ENCODE measurements around the gene RNF135. TPM values are rescaled to one million over a fixed set of nuclear protein-coding genes. Genes with fewer than 3 reads are reported as not detected.

RNF135 gene
- total and polyA plus RNA-seq, 7 experiments from 2014 or later: 2.0 to 18.7 (median 3.5) TPM

DNA sequence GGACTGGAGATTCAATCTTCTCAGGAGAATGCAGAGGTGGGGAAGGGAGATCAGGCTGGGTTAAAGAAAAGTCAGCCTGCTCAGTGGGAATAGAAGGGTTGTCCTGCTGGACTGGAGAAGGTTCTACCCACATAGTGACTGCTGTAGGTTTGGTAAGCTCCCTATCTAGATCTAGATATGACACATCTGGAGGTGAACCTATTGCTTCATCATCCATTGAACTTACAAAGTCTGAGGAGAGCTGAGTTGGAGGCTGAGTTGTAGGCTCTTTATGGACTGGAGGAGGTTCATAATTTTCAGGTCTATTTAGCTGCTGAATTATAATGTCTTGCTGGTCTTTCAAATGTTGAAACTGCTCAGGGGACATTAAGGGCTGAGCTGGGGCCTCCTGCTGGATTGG, 77.9 kb downstream of the RNF135 start:
- CTCF ChIA-PET: no interaction called here
- Mint-ChIP-seq H3K27ac (no peak overlapping the region), H3K4me1 (peaks cover 0 to 16% (median 11%) of the 10 kb centered on the region in 7 donors), H3K36me3 (peaks cover 0 to 16% (median 4%) of the 10 kb centered on the region in 5 donors), H3K9me3 (peaks cover 0 to 4% (median 0%) of the 10 kb centered on the region in 11 donors), H3K4me3 (no peak overlapping the region), H3K27me3 (peaks cover 0 to 3% (median 0%) of the 10 kb centered on the region in 5 donors)
- H3K27me3 ChIP-seq (ENCODE audit: control insufficient read depth in 2 of 2, insufficient read depth in 2 of 2, low read length in 2 of 2): no peaks in the 10 kb centered on the region
- DNase-seq: no peak
- H3K4me3 ChIP-seq (ENCODE audit: low read length): no peak overlapping the region
- H3K36me3 ChIP-seq (ENCODE audit: control insufficient read depth in 2 of 3, insufficient read depth in 3 of 3, low read length in 3 of 3): no peaks in the 10 kb centered on the region
- intact Hi-C loops (cut with micrococcal nuclease): no loop called here
- no peak overlapping the region for H3K27ac ChIP-seq (ENCODE audit: low read depth, low read length)
- ATAC-seq: no peak
- POLR2A ChIA-PET: no interaction called here
- peaks cover 0 to 4% of the 10 kb centered on the region in 2 donors for H3K4me1 ChIP-seq (ENCODE audit: control insufficient read depth in 2 of 2, insufficient read depth in 2 of 2, low read length in 2 of 2)
- no peaks in the 10 kb centered on the region for H3K9me3 ChIP-seq (ENCODE audit: control insufficient read depth in 2 of 3, low read length in 3 of 3)

Other genes starting within 250 kb of the RNF135 start
- 100 to 1,000 TPM in 2 of 5 experiments, 10 to 100 TPM in 3; 65.5 to 142 (median 86.7) TPM for gene CRLF3, start 146.3 kb upstream of the RNF135 start, total RNA-seq
- 100 to 1,000 TPM; 200 to 220 TPM for gene CRLF3, start 146.3 kb upstream of the RNF135 start, polyA plus RNA-seq
- gene ATAD5, start 139.1 kb upstream of the RNF135 start, total RNA-seq: 10 to 100 TPM in 1 of 5 experiments, 1 to 10 TPM in 4; 3.5 to 22.1 (median 5.0) TPM
- gene ATAD5, start 139.1 kb upstream of the RNF135 start, polyA plus RNA-seq: 1 to 10 TPM; 1.3 to 1.5 TPM
- gene TEFM, start 64.8 kb upstream of the RNF135 start, total RNA-seq: 10 to 100 TPM in 4 of 5 experiments, 1 to 10 TPM in 1; 8.5 to 22.1 (median 16.5) TPM
- gene TEFM, start 64.8 kb upstream of the RNF135 start, polyA plus RNA-seq: 10 to 100 TPM; 18.2 to 23.1 TPM
- 10 to 100 TPM in 1 of 5 experiments, 1 to 10 TPM in 4; 2.6 to 18.9 (median 4.9) TPM for gene ADAP2, start 49.1 kb upstream of the RNF135 start, total RNA-seq
- not detected for gene ADAP2, start 49.1 kb upstream of the RNF135 start, polyA plus RNA-seq
- 10 to 100 TPM; 18.8 to 32.4 (median 21.2) TPM for gene NF1, start 123.9 kb downstream of the RNF135 start, total RNA-seq
- gene NF1, start 123.9 kb downstream of the RNF135 start, polyA plus RNA-seq: 10 to 100 TPM; 12.5 to 12.7 TPM

Data from naive thymus-derived CD4-positive, alpha-beta T cell (primary cell).